Loucy (cell line): ENCODE data around the gene PLPP1.
"Not testable (repeated sequence)": the region's sequence is repeated elsewhere in the genome, so short reads cannot be mapped to it uniquely, and the experiment has no call there.

Experiments used
- CTCF ChIP-seq: fragments of 200-600 bp; sonication (generic); conservative IDR thresholded peaks from 2 replicates; pipeline ENCODE4 v1.5.1; 2014; ENCODE audit warnings: mild to moderate bottlenecking, antibody characterized with exemption, low read length
- EZH2phosphoT487 ChIP-seq: fragments of 200-600 bp; IDR thresholded peaks from 2 replicates; pipeline ENCODE4 v1.6.1; 2018; ENCODE audit warnings: antibody characterized with exemption, mild to moderate bottlenecking, moderate library complexity, borderline replicate concordance

GRCh38 chr5:55503917-55504316 is 30.8 kb downstream of the PLPP1 start:
- TF ChIP-seq CTCF, EZH2phosphoT487: not testable (repeated sequence)
